ENCODE measurements around the gene HERC4.

The HERC4 gene, protein sequence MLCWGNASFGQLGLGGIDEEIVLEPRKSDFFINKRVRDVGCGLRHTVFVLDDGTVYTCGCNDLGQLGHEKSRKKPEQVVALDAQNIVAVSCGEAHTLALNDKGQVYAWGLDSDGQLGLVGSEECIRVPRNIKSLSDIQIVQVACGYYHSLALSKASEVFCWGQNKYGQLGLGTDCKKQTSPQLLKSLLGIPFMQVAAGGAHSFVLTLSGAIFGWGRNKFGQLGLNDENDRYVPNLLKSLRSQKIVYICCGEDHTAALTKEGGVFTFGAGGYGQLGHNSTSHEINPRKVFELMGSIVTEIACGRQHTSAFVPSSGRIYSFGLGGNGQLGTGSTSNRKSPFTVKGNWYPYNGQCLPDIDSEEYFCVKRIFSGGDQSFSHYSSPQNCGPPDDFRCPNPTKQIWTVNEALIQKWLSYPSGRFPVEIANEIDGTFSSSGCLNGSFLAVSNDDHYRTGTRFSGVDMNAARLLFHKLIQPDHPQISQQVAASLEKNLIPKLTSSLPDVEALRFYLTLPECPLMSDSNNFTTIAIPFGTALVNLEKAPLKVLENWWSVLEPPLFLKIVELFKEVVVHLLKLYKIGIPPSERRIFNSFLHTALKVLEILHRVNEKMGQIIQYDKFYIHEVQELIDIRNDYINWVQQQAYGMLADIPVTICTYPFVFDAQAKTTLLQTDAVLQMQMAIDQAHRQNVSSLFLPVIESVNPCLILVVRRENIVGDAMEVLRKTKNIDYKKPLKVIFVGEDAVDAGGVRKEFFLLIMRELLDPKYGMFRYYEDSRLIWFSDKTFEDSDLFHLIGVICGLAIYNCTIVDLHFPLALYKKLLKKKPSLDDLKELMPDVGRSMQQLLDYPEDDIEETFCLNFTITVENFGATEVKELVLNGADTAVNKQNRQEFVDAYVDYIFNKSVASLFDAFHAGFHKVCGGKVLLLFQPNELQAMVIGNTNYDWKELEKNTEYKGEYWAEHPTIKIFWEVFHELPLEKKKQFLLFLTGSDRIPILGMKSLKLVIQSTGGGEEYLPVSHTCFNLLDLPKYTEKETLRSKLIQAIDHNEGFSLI

DNA sequence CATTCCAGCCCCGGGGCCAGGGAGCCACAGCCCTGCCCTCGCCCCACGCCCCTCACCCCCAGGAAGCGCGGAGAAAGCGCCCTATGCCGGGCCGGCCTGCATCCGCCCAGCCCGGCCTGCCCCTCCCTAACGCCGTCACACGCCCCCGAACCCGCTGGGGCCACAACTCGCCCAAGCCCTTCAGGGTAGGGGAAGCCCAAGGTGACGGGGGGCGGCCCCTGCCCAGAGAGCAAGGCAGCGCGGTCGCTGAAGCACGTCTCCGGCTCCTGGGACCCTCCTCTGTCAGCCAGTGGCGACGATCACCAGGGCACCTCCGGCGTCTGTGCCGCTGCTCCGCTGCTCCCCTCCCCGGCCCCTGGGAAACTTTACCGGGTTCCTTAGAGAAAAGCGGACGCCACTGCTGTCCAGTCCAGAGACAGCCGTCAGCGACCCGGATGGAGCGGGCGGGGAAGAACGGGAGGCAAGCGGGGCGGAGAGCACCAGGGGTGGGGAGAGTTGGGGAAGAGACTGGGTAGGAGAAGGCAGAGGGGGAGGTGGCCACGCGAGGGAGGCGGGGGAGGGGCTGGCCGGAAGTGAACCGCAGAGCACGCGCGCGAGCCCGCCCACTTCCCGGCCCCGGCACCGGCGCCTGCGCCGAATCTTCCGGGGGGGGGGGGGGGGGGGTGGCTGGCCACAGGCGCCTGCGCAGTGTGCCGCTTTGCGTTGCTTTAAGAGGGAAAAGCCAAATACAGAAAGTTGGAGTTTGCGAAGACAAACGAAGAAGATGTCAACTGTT, at the start of gene HERC4:
TSS of gene HERC4 (minus strand) at position 509 of the 775 bp plus-strand sequence. CDS start 2,175 bp downstream, outside the sequence.
- DNase-seq: peak; percentile 60 to 89

DNA sequence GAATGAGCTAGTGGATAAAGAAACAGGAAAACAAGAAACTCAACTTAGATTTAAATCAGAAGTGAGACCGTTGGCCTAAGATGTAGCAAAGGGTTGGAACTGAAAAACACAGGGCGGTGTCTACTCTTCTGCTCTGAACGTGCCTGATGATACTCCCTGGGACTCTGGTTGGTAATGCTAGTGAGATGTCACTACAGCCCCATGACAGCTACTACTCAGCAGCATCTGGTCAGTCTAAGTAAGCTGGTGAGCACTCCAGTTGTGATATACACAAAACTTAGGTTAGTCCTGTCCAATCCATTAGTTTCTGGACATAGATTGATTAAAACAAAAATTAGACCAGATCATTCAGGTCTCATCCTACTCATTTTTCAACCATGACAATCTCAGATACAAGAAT, 49.6 kb upstream of the HERC4 start:
- no peak for DNase-seq

DNA sequence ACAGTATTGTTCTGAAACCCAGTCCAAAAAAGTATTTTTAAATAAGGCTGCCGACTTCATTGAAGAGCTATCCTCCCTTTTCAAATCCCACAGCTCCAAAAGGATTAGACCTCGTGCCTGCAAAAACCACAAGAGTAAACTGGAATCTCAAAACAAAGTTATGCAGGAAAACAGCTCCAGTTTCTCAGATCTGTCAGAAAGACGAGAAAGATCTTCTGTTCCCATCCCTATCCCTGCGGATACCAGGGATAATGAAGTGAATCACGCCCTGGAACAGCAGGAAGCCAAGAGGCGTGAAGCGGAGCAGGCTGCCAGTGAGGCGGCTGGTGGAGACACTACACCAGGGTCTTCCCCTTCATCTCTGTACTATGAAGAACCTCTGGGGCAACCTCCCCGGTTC, 46.8 kb upstream of the HERC4 start:
- DNase-seq: no peak

DNA sequence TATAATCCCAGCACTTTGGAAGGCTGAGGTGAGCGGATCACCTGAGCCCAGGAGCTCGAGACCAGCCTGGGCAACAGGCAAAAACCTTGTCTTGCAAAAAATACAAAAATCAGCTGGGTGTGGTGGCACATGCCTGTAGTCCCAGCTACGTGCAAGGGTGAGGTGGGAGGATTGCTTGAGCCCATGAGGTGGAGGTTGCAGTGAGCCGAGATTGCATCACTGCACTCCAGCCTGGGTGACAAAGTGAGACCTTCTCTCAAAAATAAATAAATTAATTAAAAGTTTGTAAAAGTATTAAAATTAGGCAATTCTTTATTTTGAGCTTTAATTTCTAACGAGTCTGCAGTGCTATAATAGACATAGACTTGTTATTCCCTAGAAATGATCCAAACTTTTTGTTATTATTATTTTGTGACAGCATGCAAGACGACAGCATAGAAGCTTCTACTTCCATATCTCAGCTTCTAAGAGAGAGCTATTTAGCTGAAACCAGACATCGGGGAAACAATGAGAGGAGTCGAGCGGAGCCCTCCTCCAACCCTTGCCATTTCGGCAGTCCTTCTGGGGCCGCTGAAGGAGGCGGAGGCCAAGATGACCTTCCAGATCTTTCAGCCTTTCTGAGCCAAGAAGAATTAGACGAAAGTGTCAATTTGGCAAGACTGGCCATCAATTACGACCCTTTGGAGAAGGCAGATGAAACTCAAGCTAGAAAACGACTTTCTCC, 46.1 kb upstream of the HERC4 start:
- no peak for DNase-seq

DNA sequence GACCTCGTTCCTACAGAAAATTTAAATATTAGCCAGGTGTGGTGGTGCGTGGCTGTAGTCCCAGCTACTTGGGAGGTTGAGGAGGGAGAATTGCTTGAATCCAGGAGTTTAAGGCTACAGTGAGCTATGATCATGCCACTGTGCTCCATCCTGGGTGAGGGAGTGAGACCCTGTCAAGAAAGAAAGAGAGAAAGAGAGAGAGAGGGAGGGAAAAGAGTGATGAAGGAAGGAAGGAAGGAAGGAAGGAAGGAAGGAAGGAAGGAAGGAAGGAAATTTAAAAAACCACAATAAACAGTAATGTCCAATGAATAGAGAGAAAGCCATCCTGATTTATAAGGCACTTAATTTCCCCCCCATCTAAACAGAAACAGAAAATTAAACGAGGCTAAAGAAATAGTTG, 43.6 kb upstream of the HERC4 start:
- DNase-seq: no peak

DNA sequence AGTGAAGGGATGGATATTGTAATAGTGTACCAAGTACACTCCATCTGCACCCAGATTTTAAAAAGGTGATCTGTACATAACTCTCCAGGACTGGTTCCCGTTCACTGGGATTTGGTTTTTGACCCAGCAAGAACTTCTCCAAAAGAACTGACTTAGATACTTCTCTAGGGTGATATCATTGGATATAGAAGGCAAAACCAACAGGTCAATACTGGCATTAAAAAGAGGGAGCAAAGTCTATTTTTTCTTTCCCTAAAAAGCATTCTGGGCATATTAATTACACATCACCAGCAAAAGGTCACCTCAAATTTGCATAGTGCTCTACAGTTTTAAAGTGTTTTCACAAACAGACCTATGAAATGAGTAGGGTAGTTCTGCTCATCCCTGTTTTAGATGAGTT, 37.8 kb upstream of the HERC4 start:
- DNase-seq: peak in 1 of 2 experiments; percentile 17

DNA sequence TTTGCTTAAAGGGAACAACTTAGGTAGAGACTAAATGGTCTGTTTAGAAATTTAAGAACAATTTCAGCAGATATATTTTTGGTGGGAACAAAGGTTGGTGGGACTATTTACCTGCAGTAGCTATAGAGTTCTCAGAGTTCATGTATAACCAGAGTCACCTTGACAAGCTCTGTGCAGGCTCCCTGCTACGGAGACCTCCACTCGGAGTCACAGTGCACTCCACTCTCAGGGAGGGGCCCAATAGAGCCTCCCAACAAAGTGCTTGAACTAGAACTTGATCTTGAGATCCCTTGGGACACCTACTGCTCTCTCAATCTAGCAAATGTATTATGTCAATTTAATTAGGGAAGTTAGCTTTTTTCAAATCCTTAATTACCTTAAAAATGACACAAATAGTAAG, 36.5 kb upstream of the HERC4 start:
- DNase-seq: no peak

DNA sequence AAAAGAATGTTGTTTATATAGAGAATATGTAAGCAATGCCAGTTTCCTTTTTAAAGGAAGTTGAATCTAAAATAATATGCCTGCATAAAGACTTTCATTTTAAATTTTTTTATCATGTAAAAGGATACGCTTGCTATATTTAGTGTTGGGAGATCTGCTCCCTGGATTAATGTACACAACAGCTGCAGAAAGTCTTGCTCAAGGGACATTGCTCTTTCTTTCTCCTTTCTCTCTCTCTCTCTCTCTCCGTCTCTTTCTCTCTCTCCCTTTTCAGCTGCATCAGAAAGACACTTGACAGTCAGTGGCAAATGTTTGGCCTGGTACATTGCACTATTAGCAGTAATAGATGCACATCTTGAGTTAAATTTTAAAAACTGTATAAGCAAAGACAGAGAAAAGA, 34.9 kb upstream of the HERC4 start:
- no peak for DNase-seq

DNA sequence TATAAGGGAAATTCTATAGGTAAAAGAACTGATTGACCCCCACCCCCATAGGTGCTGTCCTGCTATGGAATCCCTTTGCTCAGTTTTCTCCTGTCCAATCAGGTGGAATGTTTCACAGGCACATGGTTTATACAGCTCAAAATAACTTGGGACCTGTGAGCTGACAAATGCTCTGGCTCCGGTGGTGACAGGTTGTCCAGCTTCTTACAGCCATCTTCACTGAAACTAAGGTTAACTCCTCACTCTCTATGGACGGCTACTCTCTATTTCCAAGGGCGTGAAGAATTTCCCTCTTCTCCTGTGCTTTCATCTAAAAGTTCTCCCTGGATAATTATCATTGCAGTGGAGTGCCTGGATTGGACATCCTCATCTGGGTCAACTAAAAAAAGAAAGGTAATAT, 34.2 kb upstream of the HERC4 start, which contains the start of gene MYPN:
TSS of gene MYPN (plus strand) at position 158 of the 400 bp plus-strand sequence. CDS start 11,951 bp downstream, outside the sequence.
- no peak for DNase-seq

DNA sequence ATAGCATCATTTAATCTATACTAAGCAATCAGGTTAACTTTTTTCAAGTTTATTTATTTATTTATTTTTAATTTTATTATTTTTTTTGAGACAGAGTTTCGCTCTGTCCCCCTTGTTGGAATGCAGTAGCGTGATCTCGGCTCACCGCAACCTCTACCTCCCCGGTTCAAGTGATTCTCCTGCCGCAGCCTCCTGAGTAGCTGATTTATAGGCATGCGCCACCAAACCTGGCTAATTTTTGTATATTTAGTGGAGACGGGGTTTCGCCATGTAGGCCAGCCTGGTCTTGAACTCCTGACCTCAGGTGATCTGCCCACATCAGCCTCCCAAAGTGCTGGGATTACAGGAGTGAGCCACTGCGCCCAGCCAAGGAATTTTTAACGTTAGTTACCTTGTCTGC, 33.6 kb upstream of the HERC4 start:
- no peak for DNase-seq

DNA sequence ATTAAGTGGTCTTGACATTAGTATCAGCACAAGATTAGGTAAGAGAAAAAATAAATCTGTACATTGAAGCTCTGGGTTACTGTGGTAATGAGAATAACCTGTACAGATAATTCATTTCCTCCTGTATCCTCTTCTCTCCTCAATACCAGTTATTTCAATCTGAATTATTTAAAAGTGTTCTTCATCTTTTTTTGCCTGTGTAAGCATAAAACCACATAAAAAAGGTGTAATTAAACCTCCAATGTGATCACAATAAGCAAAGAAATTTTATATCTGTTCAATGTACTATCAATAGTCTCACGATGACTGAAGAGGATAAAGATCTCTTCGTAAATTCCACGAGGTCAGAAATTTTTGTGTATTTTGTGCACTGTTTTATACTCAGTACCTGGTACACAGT, 33.0 kb upstream of the HERC4 start:
- DNase-seq: no peak

DNA sequence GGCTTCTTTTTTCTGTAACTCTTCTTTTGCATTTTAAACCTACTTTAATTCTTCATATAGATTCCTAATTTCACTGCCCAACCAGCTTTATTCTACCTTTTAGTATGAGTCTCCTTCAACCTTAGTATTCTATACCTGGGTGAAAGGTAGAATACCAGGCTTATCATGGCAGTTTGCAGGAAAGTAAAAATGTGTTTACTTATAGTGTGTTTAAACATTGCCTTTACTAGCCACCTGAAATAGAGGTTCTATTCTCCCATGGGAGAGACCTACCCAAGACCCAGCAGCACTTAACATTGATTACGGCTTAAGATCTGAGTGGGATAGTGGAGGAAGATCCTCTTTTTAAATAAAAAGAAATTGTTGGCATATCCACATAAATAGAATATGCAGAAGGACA, 32.6 kb upstream of the HERC4 start:
- no peak for DNase-seq

DNA sequence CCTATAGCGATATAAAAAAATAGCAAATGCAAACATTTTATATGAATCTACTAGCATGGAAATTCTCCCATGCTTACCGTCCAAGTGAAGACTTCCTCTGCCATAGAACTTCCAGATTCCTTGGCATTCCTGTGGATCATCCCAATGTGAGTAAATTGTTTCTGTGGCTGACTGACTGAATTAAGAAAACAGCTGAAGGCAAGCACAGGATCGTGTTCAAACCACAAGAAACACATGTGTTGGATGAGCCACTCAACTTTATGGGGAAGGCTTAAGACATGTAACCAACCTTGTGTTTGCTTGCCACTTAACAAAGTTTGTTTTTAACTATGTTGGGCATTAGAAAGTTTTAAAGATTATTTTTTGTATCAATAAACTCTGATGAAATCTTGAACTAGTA, 31.6 kb upstream of the HERC4 start:
- DNase-seq: no peak

DNA sequence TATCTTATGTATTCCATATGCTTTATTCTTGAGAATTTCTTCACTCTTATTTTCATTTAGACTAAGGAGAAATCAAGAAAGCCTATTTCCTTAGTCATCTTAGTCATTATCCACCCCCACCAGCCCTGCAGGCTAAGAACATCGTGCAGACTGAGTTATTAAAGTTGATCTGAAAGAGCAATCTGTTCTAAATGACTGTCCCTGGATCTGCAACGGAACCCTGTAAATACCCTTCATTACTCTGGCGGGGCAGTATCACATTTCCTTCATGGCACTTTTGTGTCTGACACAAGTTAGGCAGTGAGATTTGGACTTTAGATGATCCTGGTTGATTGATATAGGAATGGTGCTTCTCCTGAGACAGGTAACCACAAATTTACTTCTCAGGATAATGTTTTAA, 30.7 kb upstream of the HERC4 start:
- no peak for DNase-seq

DNA sequence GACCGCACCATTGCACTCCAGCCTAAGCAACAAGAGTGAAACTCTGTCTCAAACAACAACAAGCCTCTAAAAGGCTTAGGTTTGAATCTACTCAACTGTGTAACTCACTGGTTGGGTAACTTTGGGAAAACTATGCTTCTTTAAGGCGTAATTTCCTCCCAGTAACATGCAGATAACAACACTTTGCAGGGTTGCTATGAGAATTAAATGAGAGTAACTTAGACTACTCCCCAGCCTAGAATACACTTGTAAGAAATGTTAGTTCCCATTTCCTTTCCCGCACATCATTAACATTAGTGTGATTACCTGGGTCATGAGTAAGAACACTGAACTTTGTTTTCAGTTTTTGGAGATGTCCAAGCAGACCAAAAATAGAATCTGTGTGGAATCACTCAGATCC, 28.8 kb upstream of the HERC4 start:
- DNase-seq: no peak

DNA sequence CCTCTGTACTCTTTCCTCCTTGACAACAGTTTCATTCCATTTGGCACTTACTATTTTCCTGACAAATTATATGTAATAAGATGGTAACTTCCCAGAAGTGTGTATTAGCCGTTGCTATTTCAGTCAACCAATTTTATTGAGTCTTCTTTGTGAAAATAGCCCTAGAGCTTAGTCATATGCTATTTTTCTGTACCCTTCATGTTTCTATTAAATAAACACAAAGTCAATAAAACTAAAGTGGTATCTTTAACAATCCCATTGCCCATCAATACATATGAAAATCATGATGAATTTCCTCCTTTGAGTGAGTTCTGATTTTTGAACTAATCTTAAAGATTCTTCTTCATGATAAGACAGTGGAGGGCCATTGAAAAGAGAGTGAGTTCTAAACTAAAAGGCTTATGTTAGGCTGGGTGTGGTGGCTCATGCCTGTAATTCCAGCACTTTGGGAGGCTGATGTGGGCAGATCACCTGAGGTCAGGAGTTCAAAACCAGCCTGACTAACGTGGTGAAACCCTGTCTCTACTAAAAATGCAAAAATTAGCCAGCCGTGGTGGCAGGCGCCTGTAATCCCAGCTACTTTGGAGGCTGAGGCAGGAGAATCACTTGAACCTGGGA, 28.3 kb upstream of the HERC4 start:
- no peak for DNase-seq

DNA sequence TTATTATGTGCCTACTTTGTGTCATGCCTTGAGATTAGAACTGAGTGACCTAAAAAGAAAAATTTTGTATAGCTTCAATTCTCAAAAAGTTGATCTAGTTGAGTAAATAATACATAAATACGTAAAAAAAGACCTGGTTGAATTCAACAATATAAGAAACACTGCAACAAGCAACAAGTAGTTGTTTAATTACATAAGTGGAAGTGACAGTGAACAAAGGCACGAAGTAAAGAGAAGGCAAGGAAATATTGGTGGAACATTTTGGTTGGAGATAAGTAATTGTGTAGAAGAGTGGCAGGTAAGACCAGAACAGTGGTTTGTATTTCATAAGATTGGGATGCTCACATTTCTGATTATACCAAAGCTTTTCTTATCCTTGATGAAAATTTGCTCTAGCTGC, 26.0 kb upstream of the HERC4 start:
- DNase-seq: no peak

DNA sequence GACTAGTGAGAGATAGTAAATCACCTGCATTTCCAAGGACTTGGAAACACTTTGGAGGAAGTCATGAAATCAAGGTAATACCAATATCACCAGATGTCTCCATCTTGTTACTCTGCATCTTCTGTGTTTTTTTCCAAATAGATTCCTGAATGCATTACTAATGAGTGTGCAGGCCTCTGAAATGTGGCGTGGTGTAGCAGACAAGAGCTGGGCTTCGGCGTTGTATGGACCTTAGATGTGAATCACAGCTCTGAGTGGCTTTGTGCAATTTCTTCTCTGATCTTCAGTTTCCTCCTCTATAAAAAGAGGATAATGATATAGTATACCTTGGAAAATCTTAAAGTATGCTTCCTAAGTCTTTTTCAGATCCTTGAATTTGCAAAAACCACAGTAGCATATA, 24.7 kb upstream of the HERC4 start:
- DNase-seq: no peak

DNA sequence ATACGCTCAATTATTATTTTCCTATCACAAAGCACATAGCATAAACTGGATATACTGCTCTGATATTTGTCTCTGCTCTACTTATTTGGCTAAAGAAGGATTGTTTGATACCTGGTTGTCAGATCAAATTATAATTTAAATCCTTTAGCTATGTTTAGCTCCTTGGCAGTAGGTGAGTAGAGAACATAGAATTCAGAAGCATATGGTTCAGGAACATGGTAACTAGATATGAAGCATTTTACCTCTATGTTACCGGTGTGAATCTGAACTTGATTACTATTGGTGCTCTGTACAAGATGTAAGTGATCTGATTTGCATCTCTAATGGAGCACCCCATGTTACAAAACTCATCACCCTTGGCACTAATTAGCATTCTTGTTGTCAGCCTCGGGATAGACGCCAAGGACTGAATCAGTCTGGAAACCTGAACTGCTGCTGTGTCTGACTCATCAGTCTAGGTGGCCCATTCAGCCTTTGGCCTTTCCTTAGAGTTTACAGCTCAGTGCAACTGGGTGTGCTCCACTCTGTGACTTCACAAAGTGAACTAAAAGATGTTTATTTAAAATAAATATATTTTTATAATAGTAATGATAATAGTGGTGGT, 21.9 kb upstream of the HERC4 start:
- no peak for DNase-seq

DNA sequence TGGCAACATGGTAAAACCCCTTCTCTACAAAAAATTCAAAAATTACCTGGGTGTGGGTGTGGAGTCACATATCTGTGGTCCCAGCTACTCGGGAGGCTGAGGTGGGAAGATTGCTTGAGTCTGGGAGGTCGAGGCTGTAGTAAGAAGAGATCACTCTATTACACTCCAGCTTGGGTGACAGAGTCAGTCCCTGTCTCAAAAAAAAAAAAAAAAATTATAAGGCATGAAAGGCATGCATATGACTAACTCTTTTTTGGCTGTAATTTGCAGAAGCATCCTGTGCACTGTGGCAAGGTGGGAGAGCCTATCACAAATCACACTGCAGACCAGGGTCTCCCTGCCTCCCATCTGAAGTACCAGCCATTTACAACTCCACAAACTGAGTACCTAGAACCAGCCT, 20.1 kb upstream of the HERC4 start:
- DNase-seq: no peak

DNA sequence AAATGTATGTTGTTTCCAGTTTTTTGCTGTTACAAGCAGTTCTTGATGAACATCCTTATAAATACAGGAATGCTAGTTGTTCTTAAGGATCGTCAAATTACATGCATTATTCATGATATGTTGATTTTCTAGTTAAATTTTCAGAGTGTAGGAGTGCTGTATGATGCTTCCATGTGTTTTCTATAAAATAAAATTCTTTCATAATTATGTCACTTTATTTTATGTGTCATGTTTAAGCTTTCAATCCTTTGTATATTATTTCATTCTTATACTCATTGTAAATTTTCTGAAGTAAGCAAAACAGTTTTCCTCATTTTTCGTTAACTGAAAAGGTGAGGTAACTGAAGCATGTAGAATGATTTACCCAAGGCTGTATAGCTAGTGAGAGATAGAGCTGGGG, 17.4 kb upstream of the HERC4 start:
- DNase-seq: no peak

Measured in NCI-H526 (cell line).